GM12873 (cell line): ENCODE results near the gene PTPRD.

Experiments used
- CTCF ChIP-seq: IDR thresholded peaks from 2 replicates; pipeline ENCODE4 v1.5.1; 2012; ENCODE audit warnings: low read depth, mild to moderate bottlenecking, moderate library complexity, low read length, control low read depth; ENCODE audit not compliant: insufficient read depth; ENCODE audit errors: missing control alignments

The PTPRD gene

GRCh38 chr9:9186086-9186485 is 1426.7 kb downstream of the PTPRD start:
- no peak for TF ChIP-seq CTCF

- no peak for TF ChIP-seq CTCF
Observed at GRCh38 chr9:9182431-9182830, 1430.4 kb downstream of the PTPRD start.

GRCh38 chr9:9177081-9177480 is 1435.7 kb downstream of the PTPRD start:
- no peak for TF ChIP-seq CTCF

- TF ChIP-seq CTCF = no peak
Observed at GRCh38 chr9:9174358-9174757, 1438.4 kb downstream of the PTPRD start.

- no peak for TF ChIP-seq CTCF
Observed at GRCh38 chr9:9173264-9173663, 1439.5 kb downstream of the PTPRD start.

- no peak for TF ChIP-seq CTCF
Observed at GRCh38 chr9:9170439-9171134, 1442.2 kb downstream of the PTPRD start.

- TF ChIP-seq CTCF = no peak
Observed at GRCh38 chr9:9142001-9142400, 1470.8 kb downstream of the PTPRD start.
